Brain microvascular endothelial cell (primary cell): Measurements from ENCODE around the gene RPL7A.
"Not testable (repeated sequence)": the region's sequence is repeated elsewhere in the genome, so short reads cannot be mapped to it uniquely, and the experiment has no call there.

Experiments
- DNase-seq: peaks from one replicate; pipeline ENCODE4 v3.0.0-alpha.2; 2020
- H3K27ac ChIP-seq: fragments of 250-450 bp; sonication (Bioruptor Pico); 2 replicates; pipeline ENCODE4 v1.5.1; 2020; ENCODE audit warnings: mild to moderate bottlenecking, moderate library complexity
- H3K27me3 ChIP-seq: fragments of 250-450 bp; sonication (Bioruptor Pico); replicated peaks from 2 replicates; pipeline ENCODE4 v1.5.1; 2020; ENCODE audit warnings: mild to moderate bottlenecking
- H3K36me3 ChIP-seq: fragments of 250-450 bp; sonication (Bioruptor Pico); replicated peaks from 2 replicates; pipeline ENCODE4 v1.5.1; 2020; ENCODE audit warnings: mild to moderate bottlenecking
- H3K4me3 ChIP-seq: 2 replicates; pipeline ENCODE4 v1.5.1; 2011; ENCODE audit warnings: low read depth, mild to moderate bottlenecking, control low read depth, low read length, moderate library complexity
- in situ Hi-C: cut with HindIII; loops from 2 replicates; pipeline ENCODE4 v1.10.0; 2017; ENCODE audit warnings: low sequenced_read_pairs, low pct_ligation_motif_present
- TF ChIP-seq, protein P1 (sequence below): IDR thresholded peaks from 2 replicates; pipeline ENCODE4 v1.5.1; 2011; ENCODE audit warnings: low read depth, mild to moderate bottlenecking, moderate library complexity, low read length, control low read depth, inconsistent platforms; ENCODE audit errors: missing control alignments

RPL7A gene

DNA sequence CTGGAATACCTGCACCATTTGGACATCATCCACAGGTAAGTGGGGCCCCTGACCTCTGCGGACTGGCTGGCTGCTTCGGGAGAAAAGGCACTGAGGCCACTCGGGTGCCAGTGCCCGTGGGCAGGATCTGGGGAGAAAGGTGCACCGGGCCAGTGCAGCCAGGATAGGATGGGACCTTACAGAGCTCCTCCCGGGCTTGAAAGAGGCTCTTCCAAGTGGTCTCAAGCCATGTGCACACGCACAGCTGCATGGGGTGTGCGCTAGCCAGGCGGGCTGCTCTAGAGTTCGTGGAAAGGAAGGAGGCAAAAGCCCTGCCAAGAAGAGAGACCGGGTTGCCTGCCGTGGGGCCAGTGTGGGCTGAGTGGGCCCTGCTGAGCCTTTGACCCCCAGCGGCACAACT lies 41.5 kb downstream of the RPL7A start:
- TF ChIP-seq, protein P1, sequence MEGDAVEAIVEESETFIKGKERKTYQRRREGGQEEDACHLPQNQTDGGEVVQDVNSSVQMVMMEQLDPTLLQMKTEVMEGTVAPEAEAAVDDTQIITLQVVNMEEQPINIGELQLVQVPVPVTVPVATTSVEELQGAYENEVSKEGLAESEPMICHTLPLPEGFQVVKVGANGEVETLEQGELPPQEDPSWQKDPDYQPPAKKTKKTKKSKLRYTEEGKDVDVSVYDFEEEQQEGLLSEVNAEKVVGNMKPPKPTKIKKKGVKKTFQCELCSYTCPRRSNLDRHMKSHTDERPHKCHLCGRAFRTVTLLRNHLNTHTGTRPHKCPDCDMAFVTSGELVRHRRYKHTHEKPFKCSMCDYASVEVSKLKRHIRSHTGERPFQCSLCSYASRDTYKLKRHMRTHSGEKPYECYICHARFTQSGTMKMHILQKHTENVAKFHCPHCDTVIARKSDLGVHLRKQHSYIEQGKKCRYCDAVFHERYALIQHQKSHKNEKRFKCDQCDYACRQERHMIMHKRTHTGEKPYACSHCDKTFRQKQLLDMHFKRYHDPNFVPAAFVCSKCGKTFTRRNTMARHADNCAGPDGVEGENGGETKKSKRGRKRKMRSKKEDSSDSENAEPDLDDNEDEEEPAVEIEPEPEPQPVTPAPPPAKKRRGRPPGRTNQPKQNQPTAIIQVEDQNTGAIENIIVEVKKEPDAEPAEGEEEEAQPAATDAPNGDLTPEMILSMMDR: no peak
- Histone ChIP-seq H3K4me3 (no peak overlapping the region), H3K27ac (no peak overlapping the region), H3K36me3 (no peaks in the 10 kb centered on the region), H3K27me3 (no peaks in the 10 kb centered on the region)
- no peak for DNase-seq
- in situ Hi-C loops: no loop called here

DNA sequence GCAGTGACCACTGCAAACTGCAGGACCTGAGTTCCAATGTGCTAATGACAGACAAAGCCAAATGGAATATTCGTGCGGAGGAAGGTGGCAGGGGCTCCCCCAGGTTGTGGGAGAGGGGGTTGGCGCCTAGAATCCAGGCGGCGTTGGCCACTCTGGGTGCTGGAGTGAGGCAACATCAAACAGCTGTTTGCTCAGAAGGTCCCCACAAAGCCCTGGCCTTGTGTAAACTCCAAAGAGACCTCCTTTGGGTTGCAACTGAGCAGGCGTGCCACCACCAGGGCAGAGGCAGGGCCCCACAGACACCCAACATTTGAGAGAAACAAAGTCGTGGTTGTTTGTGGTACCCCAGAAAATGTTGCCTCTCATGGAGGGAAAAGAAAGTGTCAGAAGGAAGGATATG lies 42.7 kb downstream of the RPL7A start:
- TF ChIP-seq, protein P1: no peak

DNA sequence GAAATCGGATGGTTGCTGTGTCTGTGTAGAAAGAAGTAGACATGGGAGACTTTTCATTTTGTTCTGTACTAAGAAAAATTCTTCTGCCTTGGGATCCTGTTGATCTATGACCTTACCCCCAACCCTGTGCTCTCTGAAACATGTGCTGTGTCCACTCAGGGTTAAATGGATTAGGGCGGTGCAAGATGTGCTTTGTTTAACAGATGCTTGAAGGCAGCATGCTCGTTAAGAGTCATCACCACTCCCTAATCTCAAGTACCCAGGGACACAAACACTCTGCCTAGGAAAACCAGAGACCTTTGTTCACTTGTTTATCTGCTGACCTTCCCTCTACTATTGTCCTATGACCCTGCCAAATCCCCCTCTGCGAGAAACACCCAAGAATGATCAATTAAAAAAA lies 43.4 kb downstream of the RPL7A start:
- H3K27me3 ChIP-seq, DNase-seq, in situ Hi-C loops, H3K4me3 ChIP-seq, H3K27ac ChIP-seq, H3K36me3 ChIP-seq: not testable (repeated sequence)

More for the DNA sequence above, 42.7 kb downstream of the RPL7A start:
- Histone ChIP-seq H3K27me3 (no peaks in the 10 kb centered on the region), H3K36me3 (no peaks in the 10 kb centered on the region), H3K27ac (no peak overlapping the region), H3K4me3 (no peak overlapping the region)
- in situ Hi-C loops: no loop called here
- DNase-seq: no peak

DNA sequence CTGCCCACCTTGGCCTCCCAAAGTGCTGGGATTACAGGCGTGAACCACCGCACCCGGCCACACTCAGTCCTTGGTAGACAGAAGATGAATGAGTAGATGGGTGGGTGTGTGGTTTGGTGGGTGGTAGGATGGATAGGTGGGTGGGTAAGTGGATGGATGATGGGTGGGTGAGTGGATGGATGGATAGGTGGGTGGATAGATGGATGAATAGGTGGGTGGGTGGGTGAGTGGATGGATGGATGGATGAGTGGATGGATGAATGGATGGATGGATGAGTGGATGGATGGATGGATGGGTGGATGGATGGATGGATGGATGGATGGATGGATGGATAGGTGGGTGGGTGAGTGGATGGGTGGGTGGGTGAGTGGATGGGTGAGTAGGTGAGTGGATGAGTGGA lies 44.3 kb downstream of the RPL7A start:
- H3K27ac ChIP-seq, H3K36me3 ChIP-seq, H3K4me3 ChIP-seq, H3K27me3 ChIP-seq, in situ Hi-C loops, DNase-seq: not testable (repeated sequence)

DNA sequence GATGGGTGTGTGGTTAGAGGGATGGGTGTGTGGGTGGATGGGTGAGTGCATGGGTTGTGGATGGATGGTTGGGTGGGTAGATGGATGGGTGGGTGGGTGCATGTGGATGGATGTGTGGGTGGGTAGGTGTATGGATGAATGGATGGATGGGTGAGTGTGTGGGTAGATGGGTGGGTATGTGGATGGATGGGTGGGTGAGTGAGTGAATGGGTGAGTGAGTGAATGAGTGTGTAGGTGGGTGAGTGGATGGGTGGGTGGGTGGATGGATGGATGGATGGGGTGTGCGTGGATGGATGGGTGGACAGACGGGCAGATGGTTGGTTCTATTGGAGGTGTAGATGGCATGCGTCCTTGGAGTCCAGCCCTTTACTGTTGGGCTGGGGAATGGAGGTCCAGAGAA lies 45.4 kb downstream of the RPL7A start:
- TF ChIP-seq, protein P1: no peak
- Histone ChIP-seq H3K27me3 (no peaks in the 10 kb centered on the region), H3K27ac (no peak overlapping the region), H3K36me3 (no peaks in the 10 kb centered on the region), H3K4me3 (no peak overlapping the region)
- no peak for DNase-seq
- in situ Hi-C loops: no loop called here

DNA sequence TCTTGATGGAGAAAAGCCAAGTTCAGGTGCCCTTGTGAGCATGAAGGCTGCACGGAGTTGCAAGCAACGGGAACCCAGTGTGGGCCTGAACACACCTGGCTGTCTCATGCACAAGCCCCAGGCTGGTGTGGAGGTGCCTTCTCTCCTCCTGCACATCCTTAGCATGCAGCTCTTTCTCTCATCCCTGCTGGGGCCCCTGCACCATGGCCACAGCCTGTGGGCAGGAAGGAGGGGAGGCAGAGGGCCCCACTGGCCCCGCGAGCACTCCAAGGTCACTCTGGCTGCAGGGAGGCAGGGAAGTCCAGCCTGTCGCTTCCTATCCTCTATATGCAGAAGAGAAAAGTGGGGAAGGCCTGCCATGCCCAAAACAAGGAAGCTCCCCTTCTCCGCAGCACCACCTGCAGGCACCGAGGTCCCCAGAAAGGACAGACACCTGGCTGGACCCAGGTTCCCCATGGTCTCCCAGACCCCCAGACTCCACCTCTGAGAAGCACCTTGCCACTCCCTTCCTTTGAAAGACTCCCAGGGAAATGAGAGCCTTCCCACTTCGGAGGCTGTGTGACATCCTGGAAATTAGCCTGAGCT lies 46.8 kb downstream of the RPL7A start:
- no peaks in the 10 kb centered on the region for H3K27me3 ChIP-seq
- in situ Hi-C loops: no loop called here
- no peak overlapping the region for H3K4me3 ChIP-seq
- DNase-seq: no peak
- no peak overlapping the region for H3K27ac ChIP-seq
- no peaks in the 10 kb centered on the region for H3K36me3 ChIP-seq
- TF ChIP-seq, protein P1: no peak

DNA sequence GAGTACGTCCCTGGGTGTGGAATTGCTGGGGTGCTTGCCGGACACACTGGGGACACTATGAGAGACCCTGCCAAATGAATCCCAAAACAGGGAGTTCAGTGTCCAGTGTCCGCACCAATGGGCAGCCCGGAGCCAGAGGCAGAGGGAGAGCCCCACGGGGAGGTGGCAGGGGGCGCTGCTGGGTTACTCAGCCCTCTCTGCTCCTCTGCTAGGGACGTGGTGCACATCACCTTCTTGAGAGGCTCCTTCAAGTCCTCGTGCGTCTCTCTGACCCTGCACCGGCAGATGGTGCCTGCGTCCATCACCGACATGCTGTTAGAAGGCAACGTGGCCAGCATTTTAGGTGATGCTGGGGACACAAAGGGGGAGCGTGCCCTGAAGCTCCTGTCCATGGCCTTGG lies 48.9 kb downstream of the RPL7A start:
- Histone ChIP-seq H3K27me3 (no peaks in the 10 kb centered on the region), H3K36me3 (no peaks in the 10 kb centered on the region), H3K4me3 (no peak overlapping the region), H3K27ac (no peak overlapping the region)
- peak; percentile 6 for DNase-seq
- TF ChIP-seq, protein P1: peak; percentile 65
- in situ Hi-C loops: no loop called here
